GM12878 (cell line): ENCODE measurements around the gene MLXIPL.

Experiments used
- GABPA ChIP-seq: IDR thresholded peaks from 2 replicates; pipeline ENCODE4 v1.6.1; 2014; ENCODE audit warnings: antibody characterized with exemption, low read depth, mild to moderate bottlenecking, inconsistent platforms
- JUNB ChIP-seq: IDR thresholded peaks from 2 replicates; pipeline ENCODE4 v1.6.1; 2016; ENCODE audit warnings: antibody characterized with exemption, mild to moderate bottlenecking
- POLR2AphosphoS5 ChIP-seq: IDR thresholded peaks from 2 replicates; pipeline ENCODE4 v1.6.1; 2011; ENCODE audit warnings: mild to moderate bottlenecking, low read length, inconsistent platforms
- TCF7 ChIP-seq: IDR thresholded peaks from 2 replicates; pipeline ENCODE4 v1.6.1; 2014; ENCODE audit warnings: antibody characterized with exemption, borderline replicate concordance
- WRNIP1 ChIP-seq: IDR thresholded peaks from 2 replicates; pipeline ENCODE4 v1.6.1; 2011; ENCODE audit warnings: low read depth, low read length, improper control_type of control experiment, borderline replicate concordance

GRCh38 chr7:73599151-73599882 is 25.0 kb downstream of the MLXIPL start:
- TF ChIP-seq TCF7 (no peak), WRNIP1 (no peak), GABPA (no peak), POLR2AphosphoS5 (no peak), JUNB (no peak)
